Activated naive CD8-positive, alpha-beta T cell treated with anti-CD3 and anti-CD28 coated beads for 36 hours (primary cell): ENCODE results near the gene USP7. TPM values are rescaled to one million over a fixed set of nuclear protein-coding genes. Genes with fewer than 3 reads are reported as not detected.
"Not testable (repeated sequence)": the region's sequence is repeated elsewhere in the genome, so short reads cannot be mapped to it uniquely, and the experiment has no call there.

Experiments
- DNase-seq: peaks from one replicate; pipeline ENCODE4 v3.0.0; 2021
- H3K27ac Mint-ChIP-seq: one replicate; pipeline ENCODE4 v1.8.0; 2022; ENCODE audit warnings: mild to moderate bottlenecking, moderate library complexity, mixed read lengths
- H3K27me3 Mint-ChIP-seq: one replicate; pipeline ENCODE4 v1.8.0; 2022; ENCODE audit warnings: mild to moderate bottlenecking, mixed read lengths
- H3K36me3 Mint-ChIP-seq: one replicate; pipeline ENCODE4 v1.8.0; 2021; ENCODE audit warnings: mild to moderate bottlenecking, mixed read lengths
- H3K4me1 Mint-ChIP-seq: one replicate; pipeline ENCODE4 v1.8.0; 2021; ENCODE audit warnings: mixed read lengths
- H3K4me3 Mint-ChIP-seq: one replicate; pipeline ENCODE4 v1.8.0; 2022; ENCODE audit warnings: mild to moderate bottlenecking, moderate library complexity, mixed read lengths
- H3K9me3 Mint-ChIP-seq: one replicate; pipeline ENCODE4 v1.8.0; 2022; ENCODE audit warnings: mixed read lengths
- total RNA-seq, 2 experiments: library from RNA; stranded (reverse); gene quantifications; one replicate each; pipeline ENCODE4 v1.2.3, GENCODE V29; 2021

Gene USP7
- total RNA-seq, 2 experiments from 2014 or later = 167 to 175 TPM

DNA sequence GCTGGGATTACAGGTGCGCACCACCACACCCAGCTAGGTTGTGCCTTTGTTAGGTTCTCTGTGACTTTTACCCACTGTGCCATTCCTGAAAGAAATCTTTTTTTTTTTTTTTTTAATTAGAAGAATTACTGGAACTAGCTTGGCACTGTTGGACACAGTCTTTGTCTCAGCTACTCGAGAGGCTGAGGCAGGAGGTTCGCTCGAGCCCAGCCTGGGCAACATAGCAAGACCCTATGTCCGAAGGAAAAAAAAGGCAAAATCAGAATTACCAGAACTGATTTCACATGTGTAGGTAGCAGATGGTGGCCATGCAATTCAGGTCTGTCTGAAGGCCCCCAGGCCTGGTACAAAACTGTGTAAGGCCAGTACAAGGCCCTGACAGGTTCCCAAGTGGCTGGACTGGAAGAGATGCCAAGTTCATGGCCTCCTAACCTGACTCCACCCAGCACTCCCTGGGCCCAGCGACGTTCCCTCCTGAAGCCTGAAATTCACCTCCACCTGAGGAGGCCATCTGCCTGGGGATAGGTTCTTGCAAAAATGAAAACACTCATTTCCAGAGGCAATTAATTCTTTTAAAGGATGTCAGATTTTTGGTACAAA, 117.9 kb downstream of the USP7 start:
- Mint-ChIP-seq H3K9me3 (no peaks in the 10 kb centered on the region), H3K27me3 (no peaks in the 10 kb centered on the region), H3K36me3 (peaks cover 9% of the 10 kb centered on the region), H3K27ac (no peak overlapping the region), H3K4me1 (peaks cover 13% of the 10 kb centered on the region), H3K4me3 (no peak overlapping the region)
- DNase-seq = no peak

DNA sequence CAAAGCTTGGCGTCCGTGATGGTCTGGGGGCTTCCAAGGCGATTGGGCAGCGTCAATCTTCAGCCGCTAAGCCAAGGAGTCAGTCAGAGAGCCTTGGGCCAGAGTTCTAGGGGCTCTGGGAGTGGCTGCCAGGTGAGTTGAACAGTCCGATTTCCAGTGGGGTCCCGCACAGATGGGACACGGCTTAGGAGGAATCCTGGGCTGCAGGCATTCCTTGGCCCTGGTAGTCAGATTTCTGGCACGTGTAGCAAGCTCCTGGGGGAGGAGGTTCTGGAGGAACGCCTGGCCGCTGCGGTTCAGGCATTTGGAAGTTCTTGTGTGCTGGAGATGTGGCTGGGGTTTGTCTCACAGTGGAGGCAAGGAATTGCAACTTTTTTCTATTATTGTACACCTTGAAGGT, 120.4 kb downstream of the USP7 start:
- H3K4me3 Mint-ChIP-seq, H3K9me3 Mint-ChIP-seq, H3K4me1 Mint-ChIP-seq, H3K27me3 Mint-ChIP-seq, DNase-seq, H3K36me3 Mint-ChIP-seq, H3K27ac Mint-ChIP-seq: not testable (repeated sequence)

Other genes starting within 250 kb of the USP7 start
- gene TMEM186, start 166.3 kb downstream of the USP7 start, total RNA-seq = 10 to 100 TPM; 14.4 to 15.1 TPM
- 10 to 100 TPM; 59.0 to 59.8 TPM for gene PMM2, start 166.1 kb downstream of the USP7 start, total RNA-seq
- 10 to 100 TPM; 65.2 to 66.4 TPM for gene CARHSP1, start 94.9 kb downstream of the USP7 start, total RNA-seq
- gene LITAFD, start 81.6 kb downstream of the USP7 start, total RNA-seq = not detected
- 10 to 100 TPM; 64.5 to 65.5 TPM for gene HAPSTR1, start 127.7 kb upstream of the USP7 start, total RNA-seq